Common myeloid progenitor, CD34-positive (primary cell): ENCODE data around the gene LACTBL1.

Experiments used
- CTCF ChIA-PET: fragments of 350-600 bp; sonication (Branson Sonifier 250); formaldehyde crosslinking; loops from one replicate; lab custom pipeline; 2021; ENCODE audit warnings: antibody characterized with exemption; lab: Charles Lee
- POLR2A ChIA-PET: fragments of 350-600 bp; sonication (Branson Sonifier 250); formaldehyde crosslinking; loops from one replicate; lab custom pipeline; 2021; ENCODE audit warnings: antibody characterized with exemption; lab: Charles Lee
- DNase-seq, 3 donors: peaks; one replicate each; pipeline versions ENCODE4 v3.0.0 to v3.0.0-alpha.2; 2013
- H3K27ac ChIP-seq, 2 experiments: 1 replicate in 1 of 2; 2 replicates in 1 of 2; pipeline ENCODE4 v1.7.0; 2013; ENCODE audit warnings: inconsistent platforms in 2 of 2, low read length in 2 of 2, mild to moderate bottlenecking in 2 of 2, low read depth in 1 of 2, moderate library complexity in 1 of 2; ENCODE audit not compliant: severe bottlenecking in 2 of 2, insufficient read depth in 1 of 2, poor library complexity in 1 of 2
- H3K27me3 ChIP-seq, 5 experiments: replicated peaks in 2 of 5; 1 replicate in 3 of 5; 2 replicates in 2 of 5; pipeline versions ENCODE4 v1.6.1 to v1.7.0; 2013; ENCODE audit warnings: low read length in 4 of 5, mild to moderate bottlenecking in 2 of 5, moderate library complexity in 2 of 5, inconsistent platforms in 1 of 5; ENCODE audit not compliant: insufficient read depth in 5 of 5, control insufficient read depth in 4 of 5
- H3K36me3 ChIP-seq, 4 experiments: 1 replicate in 2 of 4; 2 replicates in 2 of 4; pipeline versions ENCODE4 v1.6.1 to v1.7.0; 2013; ENCODE audit warnings: low read length in 3 of 4, control low read depth in 1 of 4, mild to moderate bottlenecking in 1 of 4; ENCODE audit not compliant: control insufficient read depth in 4 of 4, insufficient read depth in 4 of 4
- H3K4me1 ChIP-seq, 4 experiments: 1 replicate in 3 of 4; 2 replicates in 1 of 4; pipeline versions ENCODE4 v1.6.1 to v1.7.1; 2013; ENCODE audit warnings: low read length in 3 of 4, mild to moderate bottlenecking in 3 of 4, control low read depth in 1 of 4, inconsistent platforms in 1 of 4, moderate library complexity in 1 of 4; ENCODE audit not compliant: control insufficient read depth in 4 of 4, insufficient read depth in 4 of 4; ENCODE audit errors: control extremely low read depth in 1 of 4
- H3K4me3 ChIP-seq, 7 experiments: 1 replicate in 4 of 7; 2 replicates in 3 of 7; pipeline versions ENCODE4 v1.5.1 to v1.7.0; 2013; ENCODE audit warnings: mild to moderate bottlenecking in 7 of 7, low read length in 6 of 7, moderate library complexity in 6 of 7, inconsistent platforms in 2 of 7, low read depth in 2 of 7, control low read depth in 1 of 7; ENCODE audit not compliant: insufficient read depth in 4 of 7, control insufficient read depth in 1 of 7; ENCODE audit errors: extremely low read depth in 1 of 7
- H3K9me3 ChIP-seq, 5 experiments: 1 replicate in 4 of 5; 2 replicates in 1 of 5; pipeline versions ENCODE4 v1.6.1 to v1.7.1; 2013; ENCODE audit warnings: low read length in 4 of 5, mild to moderate bottlenecking in 2 of 5, inconsistent platforms in 1 of 5, low read depth in 1 of 5, moderate library complexity in 1 of 5; ENCODE audit not compliant: control insufficient read depth in 4 of 5, insufficient read depth in 2 of 5; ENCODE audit errors: control extremely low read depth in 1 of 5
- WGBS: methylation state at CpG from one replicate; pipeline ENCODE4 v1.1.5; 2013; ENCODE audit not compliant: insufficient coverage; 5-methylcytosine and 5-hydroxymethylcytosine counted together

LACTBL1 gene

DNA sequence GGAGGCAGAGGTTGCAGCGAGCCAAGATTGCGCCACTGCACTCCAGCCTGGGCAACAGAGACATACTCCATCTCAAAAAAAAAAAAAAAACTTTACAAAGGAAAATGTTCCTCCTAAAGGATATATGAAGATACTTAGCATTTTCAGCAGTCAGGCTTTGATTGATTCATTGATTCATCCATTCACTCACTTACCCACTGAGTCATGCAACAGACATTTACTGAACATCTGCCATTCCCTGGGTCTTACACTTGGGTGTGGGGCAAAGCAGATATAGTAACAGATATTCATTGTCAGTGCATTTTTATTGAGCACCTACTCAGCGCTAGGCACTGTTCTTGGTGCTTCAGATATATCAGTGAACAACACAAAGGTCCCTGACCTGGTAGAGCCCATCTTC, 5.6 kb upstream of the LACTBL1 start:
- POLR2A ChIA-PET: no interaction called here
- H3K4me1 ChIP-seq: peaks cover 0 to 3% (median 0%) of the 10 kb centered on the region in 4 experiments
- no peaks in the 10 kb centered on the region for H3K9me3 ChIP-seq
- H3K4me3 ChIP-seq: no peak overlapping the region
- H3K27me3 ChIP-seq: peaks cover 0 to 7% (median 3%) of the 10 kb centered on the region in 5 experiments
- DNase-seq: no peak
- H3K27ac ChIP-seq: no peak overlapping the region
- CTCF ChIA-PET: interaction anchor here (1.4 to 2.0 kb wide), 3 partner anchors 10 to 207 kb away, joined by 3 to 6 read pairs (median 6); no protein-coding TSS in a partner anchor
- 100% methylated on average over 1 of the region's 3 CpGs for WGBS
- no peaks in the 10 kb centered on the region for H3K36me3 ChIP-seq

GRCh38 chr1:22976461-22977243, 4.0 kb upstream of the LACTBL1 start:
- no peaks in the 10 kb centered on the region for H3K9me3 ChIP-seq
- CTCF ChIA-PET: interaction anchor here (0.7 to 2.1 kb wide), 6 partner anchors 13 to 270 kb away, joined by 3 to 16 read pairs (median 4); no protein-coding TSS in a partner anchor
- no peaks in the 10 kb centered on the region for H3K36me3 ChIP-seq
- H3K4me3 ChIP-seq: no peak overlapping the region
- POLR2A ChIA-PET: no interaction called here
- peak; percentile 77 to 88 (median 86) for DNase-seq
- H3K4me1 ChIP-seq: peaks cover 0 to 3% (median 0%) of the 10 kb centered on the region in 4 experiments
- H3K27ac ChIP-seq: no peak overlapping the region
- peaks cover 0 to 8% (median 7%) of the 10 kb centered on the region in 5 experiments for H3K27me3 ChIP-seq
- 41% methylated on average over 8 of the region's 9 CpGs for WGBS

DNA sequence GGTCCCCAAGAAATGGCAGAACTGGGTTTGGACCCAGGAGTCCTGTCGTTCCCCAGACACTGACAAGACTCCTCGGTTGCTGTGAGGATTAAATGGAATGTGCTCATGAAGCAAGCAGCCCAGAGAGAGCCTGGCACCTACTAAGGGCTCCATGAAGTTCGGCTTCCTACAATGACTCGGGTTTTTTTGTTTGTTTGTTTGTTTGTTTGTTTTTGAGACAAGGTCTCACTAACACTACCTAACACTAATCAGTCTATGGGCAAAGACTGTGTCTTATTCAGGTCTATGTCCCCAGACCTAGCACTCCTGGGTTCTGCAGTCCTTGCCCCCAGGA, 3.4 kb upstream of the LACTBL1 start:
- Histone ChIP-seq H3K36me3 (no peaks in the 10 kb centered on the region), H3K4me3 (no peak overlapping the region), H3K9me3 (no peaks in the 10 kb centered on the region), H3K4me1 (peaks cover 0 to 3% (median 0%) of the 10 kb centered on the region in 4 experiments), H3K27ac (no peak overlapping the region), H3K27me3 (peaks cover 0 to 11% (median 4%) of the 10 kb centered on the region in 5 experiments)
- DNase-seq: no peak
- 100% methylated on average over 2 of the region's 4 CpGs for WGBS
- ChIA-PET CTCF (interaction anchor here (0.7 to 2.1 kb wide), 3 partner anchors 14 to 219 kb away, joined by 3 to 16 read pairs (median 3); no protein-coding TSS in a partner anchor), POLR2A (no interaction called here)

- DNase-seq: no peak
- ChIA-PET POLR2A (no interaction called here), CTCF (interaction anchor here (0.7 to 2.1 kb wide), 5 partner anchors 10 to 220 kb away, joined by 3 to 16 read pairs (median 5); no protein-coding TSS in a partner anchor)
- H3K27ac ChIP-seq: no peak overlapping the region
- no peak overlapping the region for H3K4me3 ChIP-seq
- peaks cover 0 to 13% (median 6%) of the 10 kb centered on the region in 5 experiments for H3K27me3 ChIP-seq
- no peaks in the 10 kb centered on the region for H3K36me3 ChIP-seq
- peaks cover 0 to 3% (median 0%) of the 10 kb centered on the region in 4 experiments for H3K4me1 ChIP-seq
- no peaks in the 10 kb centered on the region for H3K9me3 ChIP-seq
- 96% methylated on average over 2 of the region's 3 CpGs for WGBS
These were observed 3.0 kb upstream of the LACTBL1 start for GRCh38 chr1:22975694-22976093.

DNA sequence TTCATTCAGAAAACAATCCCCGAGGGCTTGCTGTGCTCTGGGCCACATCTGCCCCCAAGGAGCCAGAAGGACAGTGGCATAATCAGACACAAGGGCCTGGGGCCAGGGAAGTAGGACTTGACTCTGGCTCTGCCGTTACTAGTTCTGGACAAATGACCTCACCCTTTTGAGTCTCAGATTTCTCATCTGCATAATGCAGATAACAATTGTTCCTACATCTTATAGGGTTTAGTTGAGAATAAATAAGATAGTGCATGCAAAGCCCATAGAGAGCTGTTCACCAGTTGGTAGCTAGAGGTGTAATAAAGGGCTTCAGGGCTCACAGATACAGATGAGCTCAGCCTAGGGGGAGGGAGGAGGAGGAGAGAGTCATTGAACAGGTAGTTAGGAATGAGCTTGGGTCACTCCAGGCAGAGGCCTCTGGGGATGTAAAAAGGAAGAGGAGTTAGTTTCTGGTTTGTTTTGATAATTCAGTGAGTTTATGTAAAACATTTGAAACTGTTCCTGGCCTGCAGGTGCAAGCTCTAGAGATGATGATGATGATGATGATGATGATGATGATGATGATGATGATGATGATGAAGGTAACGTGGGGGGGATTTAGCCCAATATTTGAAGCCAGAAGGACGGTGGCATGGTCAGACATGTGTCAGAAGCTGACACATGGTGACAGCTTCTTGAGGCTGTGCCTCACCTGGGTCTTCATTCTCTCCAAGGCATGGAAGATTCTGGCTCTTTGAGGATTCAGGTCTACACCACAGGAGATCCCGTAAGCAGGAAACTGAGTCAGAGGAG, 858 bp downstream of the LACTBL1 start:
- CTCF ChIA-PET: interaction anchor here (0.5 to 2.3 kb wide), 2 partner anchors 7 to 254 kb away, joined by 3 to 9 read pairs; no protein-coding TSS in a partner anchor
- no peaks in the 10 kb centered on the region for H3K36me3 ChIP-seq
- DNase-seq: no peak
- no peak overlapping the region for H3K27ac ChIP-seq
- POLR2A ChIA-PET: interaction anchor here (0.5 kb wide), 1 partner anchor 1230 kb away, joined by 3 read pairs; no protein-coding TSS in a partner anchor
- 88% methylated on average over 3 of the region's 5 CpGs for WGBS
- no peak overlapping the region for H3K4me3 ChIP-seq
- peaks cover 0 to 3% (median 0%) of the 10 kb centered on the region in 4 experiments for H3K4me1 ChIP-seq
- H3K9me3 ChIP-seq: peaks cover 0 to under 1% (median 0%) of the 10 kb centered on the region in 5 experiments
- H3K27me3 ChIP-seq: peaks cover 6 to 42% (median 11%) of the 10 kb centered on the region in 5 experiments

GRCh38 chr1:22971161-22971560, 1.5 kb downstream of the LACTBL1 start:
- Histone ChIP-seq H3K27me3 (peaks cover 6 to 47% (median 13%) of the 10 kb centered on the region in 5 experiments), H3K4me3 (no peak overlapping the region), H3K27ac (no peak overlapping the region), H3K9me3 (peaks cover 0 to 6% (median 3%) of the 10 kb centered on the region in 5 experiments), H3K36me3 (no peaks in the 10 kb centered on the region), H3K4me1 (peaks cover 0 to under 1% (median 0%) of the 10 kb centered on the region in 4 experiments)
- POLR2A ChIA-PET: no interaction called here
- DNase-seq: no peak
- CTCF ChIA-PET: interaction anchor here (1.0 to 1.5 kb wide), 2 partner anchors 8 to 213 kb away, joined by 4 read pairs; no protein-coding TSS in a partner anchor
- WGBS: 93% methylated on average over 2 of the region's 3 CpGs
